HepG2 (cell line): Measurements from ENCODE around the gene KSR1. TPM values are rescaled to one million over a fixed set of nuclear protein-coding genes. Genes with fewer than 3 reads are reported as not detected.

Experiments
- AHDC1 ChIP-seq: sonication (generic); formaldehyde crosslinking; IDR thresholded peaks from 2 replicates; pipeline ENCODE4 v1.5.1; 2020; ENCODE audit warnings: mild to moderate bottlenecking, missing genetic modification reagents, borderline replicate concordance
- ATF7 ChIP-seq, 2 experiments: fragments of 450-650 bp in 1 of 2; sonication (generic) in 1 of 2; formaldehyde crosslinking in 1 of 2; IDR thresholded peaks; 2 replicates each; pipeline versions ENCODE4 v1.4.0 to v1.6.1; 2016 to 2020; ENCODE audit warnings: antibody characterized with exemption in 1 of 2, mild to moderate bottlenecking in 1 of 2, missing genetic modification reagents in 1 of 2
- ETV5 ChIP-seq: IDR thresholded peaks from 2 replicates; pipeline ENCODE4 v1.6.1; 2018; ENCODE audit warnings: missing biosample characterization, missing genetic modification reagents, inconsistent platforms, borderline replicate concordance
- FOXC1 ChIP-seq: sonication (generic); formaldehyde crosslinking; IDR thresholded peaks from 2 replicates; pipeline ENCODE4 v1.8.0; 2022; ENCODE audit warnings: mild to moderate bottlenecking, missing genetic modification reagents, borderline replicate concordance
- GATAD1 ChIP-seq: IDR thresholded peaks from 2 replicates; pipeline ENCODE4 v1.6.1; 2016; ENCODE audit warnings: missing genetic modification reagents, missing compliant biosample characterization
- HNRNPK ChIP-seq: fragments of 200-400 bp; formaldehyde crosslinking; IDR thresholded peaks from 2 replicates; pipeline ENCODE4 v1.6.1; 2018; ENCODE audit warnings: low read length, low read depth, moderate library complexity, mild to moderate bottlenecking; ENCODE audit not compliant: poor library complexity, severe bottlenecking
- JUNB ChIP-seq: sonication (generic); formaldehyde crosslinking; IDR thresholded peaks from 2 replicates; pipeline ENCODE4 v1.8.0; 2022; ENCODE audit warnings: missing genetic modification reagents, mild to moderate bottlenecking, borderline replicate concordance
- KLF9 ChIP-seq: IDR thresholded peaks from 2 replicates; pipeline ENCODE4 v1.6.1; 2016; ENCODE audit warnings: low read depth
- MYC ChIP-seq: sonication (generic); formaldehyde crosslinking; IDR thresholded peaks from 2 replicates; pipeline ENCODE4 v1.9.0; 2021; ENCODE audit warnings: missing genetic modification reagents, borderline replicate concordance
- PAX8 ChIP-seq: sonication (generic); formaldehyde crosslinking; IDR thresholded peaks from 2 replicates; pipeline ENCODE4 v1.8.0; 2022; ENCODE audit warnings: mild to moderate bottlenecking, missing genetic modification reagents, borderline replicate concordance
- RFX1 ChIP-seq: fragments of 450-650 bp; IDR thresholded peaks from 2 replicates; pipeline ENCODE4 v1.6.1; 2017
- SMYD3 ChIP-seq: sonication (generic); formaldehyde crosslinking; IDR thresholded peaks from 2 replicates; pipeline ENCODE4 v1.8.1; 2023; ENCODE audit warnings: mild to moderate bottlenecking, missing genetic modification reagents
- YY1 ChIP-seq: IDR thresholded peaks from 2 replicates; pipeline ENCODE4 v1.6.1; 2011; ENCODE audit warnings: low read length, low read depth, moderate library complexity, mild to moderate bottlenecking; ENCODE audit not compliant: insufficient read depth, insufficient replicate concordance
- ZFP90 ChIP-seq: sonication (generic); formaldehyde crosslinking; IDR thresholded peaks from 2 replicates; pipeline ENCODE4 v1.8.0; 2022; ENCODE audit warnings: missing genetic modification reagents, mild to moderate bottlenecking, inconsistent platforms, borderline replicate concordance
- ZNF234 ChIP-seq: sonication (generic); formaldehyde crosslinking; conservative IDR thresholded peaks from 2 replicates; pipeline ENCODE4 v1.5.1; 2020; ENCODE audit warnings: mild to moderate bottlenecking, missing genetic modification reagents
- ZNF530 ChIP-seq: sonication (generic); formaldehyde crosslinking; IDR thresholded peaks from 2 replicates; pipeline ENCODE4 v1.5.0; 2020; ENCODE audit warnings: low read depth, mild to moderate bottlenecking, missing genetic modification reagents
- polyA plus RNA-seq, 8 experiments: library from polyadenylated mRNA; depleted of rRNA in 3 of 8; stranded (reverse) in 7 of 8; unstranded in 1 of 8; fragments of >200 nt; fragmentation: Illumina TruSeq in 4 of 8; extraction: Trizol in 4 of 8; gene quantifications; 2 replicates each; pipeline versions ENCODE4 v1.2.1 to v1.2.3, GENCODE V29; 2011 to 2016; ENCODE audit warnings: low read depth in 4 of 8, missing spikeins in 1 of 8, mixed read lengths in 1 of 8; ENCODE audit not compliant: insufficient read depth in 1 of 8
- total RNA-seq, 5 experiments: library from RNA; depleted of rRNA; stranded (reverse); fragments of >200 nt; fragmentation: Illumina TruSeq; extraction: Trizol; gene quantifications; 2 replicates each; pipeline ENCODE4 v1.2.3, GENCODE V29; 2016; ENCODE audit warnings: low read depth in 1 of 5
- TF ChIP-seq, protein P1 (sequence below): sonication (generic); formaldehyde crosslinking; IDR thresholded peaks from 2 replicates; pipeline ENCODE4 v1.4.0; 2020; ENCODE audit warnings: missing genetic modification reagents
- TF ChIP-seq, protein P2 (sequence below): sonication (generic); formaldehyde crosslinking; IDR thresholded peaks from 2 replicates; pipeline ENCODE4 v1.5.1; 2020; ENCODE audit warnings: missing genetic modification reagents, mild to moderate bottlenecking, borderline replicate concordance
- TF ChIP-seq, protein P3 (sequence below): IDR thresholded peaks from 2 replicates; pipeline ENCODE4 v1.6.1; 2012; ENCODE audit warnings: low read depth, low read length, improper control_type of control experiment

The KSR1 gene
- total and polyA plus RNA-seq, 2 of the 13 experiments (the other 11 are each of a cell fraction or from before 2014, with no cell fraction given), result 10.1 to 16.6 TPM

DNA sequence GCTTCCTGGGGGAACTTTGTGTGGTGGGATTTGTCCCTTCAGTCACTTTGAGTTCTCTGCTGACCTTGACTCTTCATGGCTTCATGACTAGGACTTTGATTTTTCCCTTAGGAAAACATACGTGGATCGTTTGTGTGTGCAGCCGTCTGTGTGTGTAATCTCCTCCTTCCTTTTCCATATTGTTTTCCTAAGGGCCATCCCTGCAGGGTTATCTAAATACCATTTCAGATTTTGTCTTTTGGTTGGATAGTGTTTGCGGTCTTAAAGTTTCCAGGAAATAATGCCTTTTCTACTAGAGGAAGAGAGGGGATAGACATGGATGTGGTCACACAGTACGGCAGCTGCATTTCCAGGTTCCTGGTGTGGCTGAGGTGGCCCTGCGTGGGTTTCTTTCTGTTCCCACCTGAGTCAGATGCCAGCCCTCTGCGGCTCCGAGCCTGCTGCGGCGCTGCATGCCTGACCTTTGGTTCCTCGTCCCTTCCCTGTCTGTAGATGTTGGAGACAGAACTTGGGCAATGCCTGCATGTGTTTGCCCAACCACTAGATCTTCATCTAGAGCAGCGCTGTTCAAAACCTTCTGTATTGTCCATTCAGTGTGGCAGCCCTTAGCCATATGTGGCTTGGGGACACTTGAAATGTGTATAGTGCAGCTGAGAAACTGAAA lies 102.7 kb downstream of the KSR1 start (continued):
- TF ChIP-seq AHDC1 (CRISPR knock-in tag) (0 out of 2 replicates have a peak, but pooled peaks have one; percentile 40), ETV5 (CRISPR knock-in tag) (peak; percentile 16; the same call in 1 of the 2 replicates), ZNF234 (CRISPR knock-in tag) (no peak), PAX8 (CRISPR knock-in tag) (no peak), FOXC1 (CRISPR knock-in tag) (no peak), MYC (peak; percentile 42; the same call in 1 of the 2 replicates), ZNF530 (no peak), SMYD3 (CRISPR knock-in tag) (no peak), JUNB (no peak), YY1 (no peak), HNRNPK (no peak), ZFP90 (CRISPR knock-in tag) (no peak), KLF9 (CRISPR knock-in tag) (no peak), ATF7 (IDR thresholded peaks at IDR 0.05) (no peak), ATF7 (CRISPR knock-in tag; IDR thresholded peaks at IDR 0.05) (no peak), RFX1 (no peak), GATAD1 (no peak)
- TF ChIP-seq, protein P1, sequence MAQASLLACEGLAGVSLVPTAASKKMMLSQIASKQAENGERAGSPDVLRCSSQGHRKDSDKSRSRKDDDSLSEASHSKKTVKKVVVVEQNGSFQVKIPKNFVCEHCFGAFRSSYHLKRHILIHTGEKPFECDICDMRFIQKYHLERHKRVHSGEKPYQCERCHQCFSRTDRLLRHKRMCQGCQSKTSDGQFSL (CRISPR knock-in tag), result no peak
- TF ChIP-seq, protein P2, sequence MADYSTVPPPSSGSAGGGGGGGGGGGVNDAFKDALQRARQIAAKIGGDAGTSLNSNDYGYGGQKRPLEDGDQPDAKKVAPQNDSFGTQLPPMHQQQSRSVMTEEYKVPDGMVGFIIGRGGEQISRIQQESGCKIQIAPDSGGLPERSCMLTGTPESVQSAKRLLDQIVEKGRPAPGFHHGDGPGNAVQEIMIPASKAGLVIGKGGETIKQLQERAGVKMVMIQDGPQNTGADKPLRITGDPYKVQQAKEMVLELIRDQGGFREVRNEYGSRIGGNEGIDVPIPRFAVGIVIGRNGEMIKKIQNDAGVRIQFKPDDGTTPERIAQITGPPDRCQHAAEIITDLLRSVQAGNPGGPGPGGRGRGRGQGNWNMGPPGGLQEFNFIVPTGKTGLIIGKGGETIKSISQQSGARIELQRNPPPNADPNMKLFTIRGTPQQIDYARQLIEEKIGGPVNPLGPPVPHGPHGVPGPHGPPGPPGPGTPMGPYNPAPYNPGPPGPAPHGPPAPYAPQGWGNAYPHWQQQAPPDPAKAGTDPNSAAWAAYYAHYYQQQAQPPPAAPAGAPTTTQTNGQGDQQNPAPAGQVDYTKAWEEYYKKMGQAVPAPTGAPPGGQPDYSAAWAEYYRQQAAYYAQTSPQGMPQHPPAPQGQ (CRISPR knock-in tag), result no peak
- TF ChIP-seq, protein P3, sequence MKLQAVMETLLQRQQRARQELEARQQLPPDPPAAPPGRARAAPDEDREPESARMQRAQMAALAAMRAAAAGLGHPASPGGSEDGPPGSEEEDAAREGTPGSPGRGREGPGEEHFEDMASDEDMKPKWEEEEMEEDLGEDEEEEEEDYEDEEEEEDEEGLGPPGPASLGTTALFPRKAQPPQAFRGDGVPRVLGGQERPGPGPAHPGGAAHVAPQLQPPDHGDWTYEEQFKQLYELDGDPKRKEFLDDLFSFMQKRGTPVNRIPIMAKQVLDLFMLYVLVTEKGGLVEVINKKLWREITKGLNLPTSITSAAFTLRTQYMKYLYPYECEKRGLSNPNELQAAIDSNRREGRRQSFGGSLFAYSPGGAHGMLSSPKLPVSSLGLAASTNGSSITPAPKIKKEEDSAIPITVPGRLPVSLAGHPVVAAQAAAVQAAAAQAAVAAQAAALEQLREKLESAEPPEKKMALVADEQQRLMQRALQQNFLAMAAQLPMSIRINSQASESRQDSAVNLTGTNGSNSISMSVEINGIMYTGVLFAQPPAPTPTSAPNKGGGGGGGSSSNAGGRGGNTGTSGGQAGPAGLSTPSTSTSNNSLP, result 0 out of 2 replicates have a peak, but pooled peaks have one; percentile 12
